RPMI7951 (cell line): ENCODE results near the gene KRT85. TPM values are rescaled to one million over a fixed set of nuclear protein-coding genes. Genes with fewer than 3 reads are reported as not detected.

Experiments used
- DNase-seq: peaks from one replicate; pipeline ENCODE4 v3.0.0-alpha.2; 2012; ENCODE audit warnings: low read depth
- total RNA-seq: library from RNA; depleted of rRNA; stranded (reverse); fragments of >200 nt; shearing (Covaris generic); gene quantifications from 2 replicates; pipeline ENCODE4 v1.2.3, GENCODE V29; 2014

Gene KRT85
- total RNA-seq, 1 experiment from 2014 or later = not detected

DNA sequence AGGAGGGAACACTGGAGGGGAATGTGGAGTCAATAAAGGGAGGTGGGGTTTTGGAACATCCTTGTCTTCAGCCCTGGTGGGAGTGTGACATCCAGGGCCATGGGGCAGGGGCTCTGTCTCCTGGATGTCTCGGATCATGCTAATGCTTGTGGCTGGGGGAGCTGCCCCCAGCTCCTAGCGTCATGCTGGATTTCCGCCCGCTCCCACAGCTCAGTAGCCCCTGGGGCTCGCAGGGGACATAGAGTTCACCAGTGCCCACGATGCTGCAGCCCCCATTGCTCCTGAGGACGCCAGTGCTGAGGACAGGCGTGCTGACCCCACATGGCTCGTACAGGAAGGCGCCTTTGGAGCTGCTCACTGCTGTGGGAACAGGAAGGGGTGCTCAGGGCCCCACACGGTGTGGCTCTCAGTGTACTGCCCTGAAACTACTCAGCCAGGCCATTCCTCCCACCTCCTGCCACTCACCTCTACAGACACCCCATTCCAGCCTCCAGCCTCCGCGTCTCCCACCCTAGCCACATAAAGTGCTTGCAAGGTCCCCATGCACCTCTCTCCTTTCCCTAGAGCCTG, 27.6 kb upstream of the KRT85 start:
- DNase-seq = no peak

DNA sequence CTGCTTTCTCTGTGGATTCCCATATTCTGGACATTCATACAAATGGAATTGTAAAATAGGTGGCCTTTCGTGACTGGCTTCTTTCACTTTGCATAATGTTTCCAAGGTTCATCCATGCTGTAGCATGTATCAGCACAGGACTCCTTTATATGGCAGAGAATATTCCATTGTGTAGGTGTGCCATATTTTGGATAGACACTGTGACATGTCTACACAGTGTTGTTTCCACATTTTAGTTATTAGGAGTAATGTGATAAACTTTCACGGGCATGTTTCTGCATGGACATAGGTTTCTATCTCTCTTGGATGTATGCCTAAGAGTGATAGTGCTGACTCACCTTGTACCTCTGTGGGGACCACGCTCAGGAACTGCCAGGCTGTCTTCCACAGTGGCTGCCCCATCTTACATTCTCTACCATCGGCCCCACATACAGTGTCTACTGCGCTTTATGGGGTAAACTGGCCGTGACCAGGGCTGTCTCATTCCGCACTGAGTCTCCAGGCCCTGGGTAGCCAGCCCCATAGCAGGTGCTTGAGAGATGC, 25.3 kb upstream of the KRT85 start:
- no peak for DNase-seq

DNA sequence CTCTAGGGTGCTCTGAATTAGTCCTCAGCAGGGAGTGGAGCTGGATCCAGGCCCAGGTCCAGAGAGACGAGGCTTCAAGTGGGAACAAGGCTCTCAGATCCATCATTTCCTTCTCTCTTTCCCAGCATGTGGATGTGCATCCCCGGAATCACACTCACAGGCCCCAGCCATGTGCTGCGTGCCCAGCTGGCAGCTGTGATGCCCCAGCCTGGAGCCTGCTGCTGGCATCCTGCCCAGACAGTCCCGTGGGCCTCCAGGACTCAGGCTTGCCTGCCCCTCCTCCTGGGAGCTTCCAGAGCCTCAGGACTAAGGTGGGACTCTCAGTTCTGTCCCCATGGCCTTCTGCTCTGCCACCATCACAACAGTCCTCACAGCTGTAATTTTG, 24.3 kb upstream of the KRT85 start:
- peak; percentile 47 for DNase-seq

DNA sequence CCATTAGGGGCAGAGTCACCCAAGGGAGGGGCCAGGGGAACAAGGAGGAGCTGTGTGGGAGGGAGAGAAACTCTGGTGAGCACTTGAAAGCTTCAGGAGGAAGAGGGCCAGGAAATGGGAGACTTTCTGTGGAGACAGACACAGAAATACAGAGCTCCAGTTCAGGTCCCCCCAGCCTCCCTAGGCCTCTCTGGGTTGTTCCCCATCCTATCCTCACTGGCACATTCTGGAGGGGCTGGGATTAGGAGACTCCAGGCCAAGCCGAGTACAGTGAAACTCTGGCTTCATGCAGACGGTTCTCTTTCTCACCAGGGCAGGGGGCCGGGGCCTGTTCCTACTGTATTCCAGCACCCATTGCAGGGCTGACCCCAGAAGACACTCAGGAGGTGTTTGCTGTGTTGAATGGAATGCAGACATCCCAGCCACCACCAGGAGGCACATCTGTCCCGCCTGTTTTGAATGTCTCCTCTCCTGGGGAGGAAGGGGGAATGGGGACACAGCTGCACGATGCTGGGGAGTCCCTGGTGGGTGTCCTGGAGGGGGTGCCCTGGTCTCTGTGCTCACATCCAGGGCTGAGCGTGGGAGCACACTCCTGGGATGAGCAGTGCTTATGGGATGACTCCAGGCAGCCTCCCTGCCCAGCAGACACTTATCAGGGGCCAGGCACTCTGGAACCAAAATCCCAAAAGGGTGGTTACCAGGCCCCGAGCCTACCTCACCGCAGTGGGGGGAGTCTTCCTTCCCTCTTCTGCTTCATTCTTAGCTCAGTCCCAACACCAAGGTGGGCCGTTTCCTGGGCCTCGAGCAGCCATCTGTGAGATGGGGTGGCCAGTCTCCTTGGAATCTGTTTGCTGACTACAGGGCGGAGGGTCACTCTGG, 23.7 kb upstream of the KRT85 start:
- DNase-seq = peak; percentile 14

DNA sequence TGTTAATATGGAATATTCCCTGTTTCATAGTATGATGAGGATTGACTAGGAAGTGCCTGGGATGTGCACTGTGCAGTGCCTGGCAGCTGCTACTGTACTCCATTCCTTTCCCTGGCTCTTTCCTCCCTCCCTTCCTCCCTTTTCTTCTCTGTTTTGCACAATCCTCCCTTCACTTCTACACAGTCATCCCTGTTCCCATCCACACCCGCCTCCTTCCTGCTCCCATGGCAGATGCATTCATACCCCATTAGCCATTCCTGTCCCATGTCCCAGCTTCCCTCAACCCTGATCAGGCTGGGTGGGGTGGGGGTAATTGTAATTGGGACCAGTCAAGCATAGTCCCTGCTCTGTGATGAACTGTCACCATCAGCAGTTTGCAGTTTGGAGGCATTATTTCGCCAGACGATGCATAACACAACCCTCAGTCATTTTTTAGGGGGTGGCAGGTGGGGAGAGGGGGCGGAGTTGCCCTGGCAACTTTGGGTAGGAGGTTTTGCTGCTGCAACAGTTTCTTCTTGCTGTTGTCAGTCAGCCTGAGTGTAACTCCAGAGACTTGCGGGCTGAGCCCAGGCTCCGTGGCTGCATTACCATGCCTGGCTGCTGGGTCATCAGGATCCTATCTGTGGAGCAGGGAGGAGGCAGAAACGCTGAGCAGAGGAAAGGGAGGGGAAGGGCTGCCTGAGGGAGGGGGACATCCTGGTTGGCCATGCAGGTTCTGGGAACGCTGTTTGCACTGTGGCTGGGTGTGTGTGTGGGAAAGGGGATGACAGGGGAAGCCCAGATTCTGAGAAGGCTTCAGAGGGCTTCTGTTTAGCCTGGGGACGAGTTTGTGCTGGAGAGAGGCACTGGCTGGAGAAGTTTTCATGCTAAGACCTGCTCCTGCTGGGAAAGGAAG, 22.3 kb upstream of the KRT85 start:
- no peak for DNase-seq

DNA sequence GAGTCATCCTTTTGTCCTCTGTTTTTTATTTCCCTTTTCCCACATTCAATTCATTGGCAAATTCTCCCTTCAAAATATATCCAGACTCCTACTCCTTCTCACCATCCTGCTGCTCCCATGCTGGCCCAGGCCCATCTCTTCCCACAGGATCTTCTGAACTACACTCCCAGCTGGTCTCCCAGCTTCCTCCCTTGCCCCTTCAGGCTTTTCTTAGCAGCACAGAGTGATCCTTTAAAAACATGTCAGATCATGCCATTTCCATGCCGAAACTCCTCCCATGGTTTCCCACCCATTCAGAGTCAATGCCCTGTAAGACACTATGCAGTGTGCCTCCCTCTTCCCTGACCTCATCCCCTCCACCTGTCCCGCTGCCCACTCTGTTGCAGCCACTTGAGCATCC, 20.6 kb upstream of the KRT85 start:
- no peak for DNase-seq

DNA sequence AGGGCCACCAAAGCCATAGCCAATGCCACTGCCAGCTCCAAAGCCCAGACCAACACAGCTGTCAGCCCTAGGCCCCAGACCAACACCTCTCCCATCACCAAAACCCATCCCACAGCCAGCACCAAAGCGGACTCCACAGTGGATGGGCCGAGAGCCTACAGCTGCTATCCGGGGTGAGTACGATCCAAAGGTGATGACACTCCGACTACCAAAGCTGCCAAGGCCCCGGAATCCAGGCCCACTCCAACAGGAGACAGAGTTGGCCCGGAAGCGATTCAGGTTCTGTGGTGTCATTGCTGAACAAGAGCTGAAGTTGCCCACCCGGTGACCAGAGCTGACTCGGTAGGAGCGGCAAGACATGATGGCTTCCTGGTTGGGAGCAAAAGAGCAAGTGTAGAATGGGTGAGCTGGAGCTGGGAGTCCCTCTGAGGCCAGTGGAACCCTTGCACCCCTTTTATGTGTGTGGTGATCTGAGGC, 18.0 kb upstream of the KRT85 start, which contains the start of gene KRT84:
TSS of gene KRT84 (minus strand) at position 427 of the 477 bp plus-strand sequence. CDS start at position 360, 67 bp downstream.
- no peak for DNase-seq

DNA sequence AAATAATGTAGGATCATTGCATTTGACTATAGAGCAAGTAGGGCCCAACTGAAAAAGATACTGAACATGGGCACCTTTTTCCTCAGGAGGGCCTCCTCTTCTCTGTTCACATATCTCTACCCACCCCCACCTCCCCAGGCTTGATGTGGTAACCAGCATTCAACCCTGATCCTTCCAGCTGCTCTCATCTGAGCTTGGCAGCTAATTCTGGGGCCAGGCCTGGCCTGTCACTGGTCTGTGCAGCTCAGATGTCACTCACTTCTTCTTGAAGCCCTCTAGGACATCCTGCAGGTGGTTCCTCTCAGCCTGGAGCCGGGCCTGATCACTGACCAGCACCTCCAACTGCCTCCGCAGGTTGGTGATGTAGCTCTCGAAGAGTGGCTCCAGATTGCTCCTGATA, 16.1 kb upstream of the KRT85 start:
- DNase-seq = no peak

DNA sequence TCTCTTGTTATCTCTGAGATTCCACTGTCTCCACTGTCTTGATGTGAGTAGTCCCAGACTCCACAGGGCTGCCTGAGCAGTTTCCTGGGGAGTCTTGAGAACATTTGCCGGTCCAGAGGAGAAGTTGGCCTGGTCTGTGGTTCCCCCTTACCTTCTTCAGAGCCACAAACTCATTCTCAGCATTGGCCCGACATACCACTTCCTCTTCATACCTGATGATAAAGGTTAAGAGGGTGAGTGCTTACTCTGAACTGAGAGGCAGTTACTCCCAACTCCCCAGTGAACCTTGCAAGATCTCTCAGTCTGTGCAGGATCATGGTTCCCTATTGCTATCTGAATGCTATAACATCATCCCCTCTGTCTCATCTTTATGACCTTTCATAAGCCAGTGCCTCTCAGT, 15.6 kb upstream of the KRT85 start:
- DNase-seq = no peak

DNA sequence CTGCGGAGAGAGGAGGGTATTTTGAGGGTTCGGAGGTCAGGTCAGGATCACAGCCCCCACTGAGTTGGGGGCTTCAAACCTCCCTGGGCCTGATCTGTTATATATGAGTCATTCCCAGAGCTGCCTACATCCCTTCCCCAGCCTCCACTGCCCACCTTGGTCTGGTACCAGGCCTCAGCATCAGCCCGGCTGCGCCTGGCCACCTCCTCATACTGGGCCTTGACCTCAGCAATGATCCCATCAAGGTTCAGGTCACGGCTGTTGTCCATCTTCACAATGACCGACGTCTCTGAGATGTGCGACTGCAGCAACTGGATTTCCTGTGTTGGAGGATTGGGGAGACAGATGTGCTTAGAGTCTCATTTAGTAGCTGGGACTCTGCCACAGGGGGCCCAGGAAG, 13.9 kb upstream of the KRT85 start:
- DNase-seq = no peak

DNA sequence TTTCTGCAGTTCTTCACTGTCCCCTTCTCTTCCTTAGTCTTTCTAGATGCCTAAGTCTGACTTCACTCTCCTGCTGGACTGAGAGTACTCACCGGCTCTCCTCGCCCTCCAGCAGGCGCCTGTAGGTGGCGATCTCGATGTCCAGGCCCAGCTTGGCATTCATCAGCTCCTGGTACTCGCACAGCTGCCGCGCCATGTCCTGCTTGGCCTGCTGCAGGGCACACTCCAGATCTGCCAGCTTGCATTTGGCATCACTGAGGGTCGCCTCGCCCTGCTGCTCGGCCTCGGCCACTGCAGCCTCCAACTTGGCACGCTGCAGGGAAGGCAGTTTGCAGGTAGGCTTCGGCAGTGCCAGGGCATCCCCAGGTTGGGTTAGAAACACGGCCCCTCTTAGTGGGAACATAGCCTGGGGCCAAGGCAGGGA, 13.0 kb upstream of the KRT85 start:
- DNase-seq = peak; percentile 31

DNA sequence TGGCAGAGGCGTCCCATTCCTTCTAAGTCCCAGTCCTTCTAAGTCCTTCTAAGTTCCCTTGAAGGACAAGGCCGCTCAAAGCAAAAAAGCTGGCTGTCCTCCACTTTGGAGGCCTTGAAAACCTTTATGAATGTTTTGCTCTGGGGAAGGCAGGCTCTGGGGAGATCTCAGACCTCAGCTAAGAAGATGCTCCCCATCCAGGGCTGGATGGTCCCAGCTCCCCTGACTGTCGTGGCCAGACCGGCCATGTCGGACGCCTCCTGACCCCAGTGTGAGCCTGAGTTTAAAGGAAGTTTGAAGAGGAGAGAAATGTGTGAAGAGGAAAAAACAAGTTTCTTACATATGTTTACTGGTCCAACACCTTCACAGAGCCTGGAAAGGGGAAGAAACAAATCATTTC, 12.3 kb upstream of the KRT85 start:
- DNase-seq = no peak

DNA sequence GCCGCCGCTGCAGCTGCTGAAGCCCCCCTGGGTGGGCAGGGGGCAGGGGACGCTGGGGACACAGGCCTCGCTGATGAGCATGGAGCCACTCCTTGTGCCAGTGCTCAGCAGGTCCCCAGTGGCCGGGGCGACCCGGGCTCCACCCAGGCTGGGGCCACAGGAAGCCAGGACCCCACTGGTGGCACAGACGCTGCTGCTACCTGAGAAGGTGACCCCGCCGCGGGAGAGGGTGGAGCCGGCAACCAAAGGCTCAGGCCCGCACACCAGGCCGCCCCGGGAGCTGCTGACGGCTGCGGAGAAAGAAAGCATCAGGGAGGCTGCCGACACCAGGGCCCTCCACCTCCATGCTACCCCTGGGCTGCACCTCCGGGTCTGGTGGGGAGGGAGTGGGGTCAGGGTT, 10.8 kb upstream of the KRT85 start:
- DNase-seq = no peak

DNA sequence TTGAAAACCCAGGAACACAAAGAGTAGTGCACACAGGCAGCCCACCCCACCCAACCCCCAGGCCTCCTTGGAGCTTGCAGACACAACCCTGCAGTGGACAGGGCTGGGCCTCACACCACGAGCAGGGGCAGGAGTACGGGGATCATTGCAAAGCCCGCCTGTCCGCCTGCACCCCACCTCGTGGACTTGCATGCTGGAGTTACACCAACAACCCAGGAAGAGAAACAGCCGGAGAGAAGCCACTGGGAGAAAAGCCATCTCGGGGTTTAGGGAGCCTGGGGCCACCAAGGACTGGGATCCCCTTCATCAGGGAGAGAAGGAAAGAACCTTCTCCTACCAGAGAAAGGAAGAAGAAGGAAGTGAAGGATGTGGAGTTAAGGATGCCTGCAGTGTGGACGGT, 10.0 kb upstream of the KRT85 start:
- DNase-seq = no peak

DNA sequence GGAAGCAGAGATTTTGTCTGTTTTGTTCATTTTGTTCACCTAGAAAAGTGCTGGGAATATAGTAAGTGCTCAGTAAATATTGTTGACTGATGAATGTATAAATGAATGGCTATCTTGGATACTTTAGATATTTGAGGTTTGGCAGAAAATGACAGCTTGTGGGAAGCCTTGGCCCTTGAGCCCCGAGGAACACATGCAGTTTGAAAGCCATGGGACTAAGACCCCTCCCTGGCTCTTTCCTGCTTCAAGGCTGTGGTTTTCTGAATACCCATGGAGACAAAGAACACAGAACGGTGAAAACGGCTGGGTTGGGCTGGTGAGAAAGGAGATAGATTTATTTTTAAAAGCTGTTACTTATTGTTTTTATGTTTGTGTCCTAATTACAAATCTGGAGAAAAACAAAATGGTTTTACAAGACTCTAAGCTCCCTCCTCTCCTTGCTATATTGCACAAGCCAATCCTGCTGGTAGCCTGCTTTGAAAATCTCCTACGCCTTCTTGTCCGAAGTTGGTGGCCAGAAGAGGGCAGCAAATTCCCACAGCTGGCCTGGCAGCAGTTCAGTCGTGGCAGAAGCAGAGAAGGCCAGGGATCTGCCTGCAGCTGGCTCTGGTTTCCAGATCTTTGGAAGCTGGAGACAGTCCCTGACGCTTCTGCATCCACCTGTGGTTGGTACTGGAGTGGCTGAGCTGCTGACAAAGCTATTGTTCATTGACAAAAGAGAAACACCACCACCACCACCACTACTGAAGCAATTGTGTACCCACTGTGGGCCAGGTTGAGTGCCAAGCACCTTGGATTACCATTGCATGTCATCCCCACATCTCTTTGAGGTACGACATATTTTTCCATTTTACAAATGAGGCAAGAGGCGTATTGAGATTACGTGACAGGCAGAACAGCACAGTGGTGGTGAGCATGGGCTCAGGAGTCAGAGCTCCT, 5.2 kb upstream of the KRT85 start:
- DNase-seq = peak; percentile 67

DNA sequence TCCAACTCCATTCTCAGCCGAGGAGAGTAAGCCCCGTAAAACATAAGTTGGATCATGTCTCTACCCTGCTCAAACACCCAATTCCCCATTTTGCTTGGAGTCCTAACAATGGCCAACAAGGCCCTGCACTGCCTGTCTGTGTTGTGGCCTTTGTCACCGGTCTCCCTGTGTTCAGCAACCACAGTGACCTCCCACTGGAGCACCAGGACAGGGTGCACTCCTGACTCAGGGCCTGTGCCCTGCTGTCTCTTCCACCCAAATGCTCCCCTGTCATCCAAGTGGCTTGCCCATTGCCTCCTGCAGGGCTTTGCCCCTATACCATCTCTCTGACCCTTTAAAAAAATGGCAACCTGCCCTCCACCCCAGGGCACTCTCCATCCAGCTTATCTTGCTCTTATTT, 4.4 kb upstream of the KRT85 start:
- DNase-seq = no peak

DNA sequence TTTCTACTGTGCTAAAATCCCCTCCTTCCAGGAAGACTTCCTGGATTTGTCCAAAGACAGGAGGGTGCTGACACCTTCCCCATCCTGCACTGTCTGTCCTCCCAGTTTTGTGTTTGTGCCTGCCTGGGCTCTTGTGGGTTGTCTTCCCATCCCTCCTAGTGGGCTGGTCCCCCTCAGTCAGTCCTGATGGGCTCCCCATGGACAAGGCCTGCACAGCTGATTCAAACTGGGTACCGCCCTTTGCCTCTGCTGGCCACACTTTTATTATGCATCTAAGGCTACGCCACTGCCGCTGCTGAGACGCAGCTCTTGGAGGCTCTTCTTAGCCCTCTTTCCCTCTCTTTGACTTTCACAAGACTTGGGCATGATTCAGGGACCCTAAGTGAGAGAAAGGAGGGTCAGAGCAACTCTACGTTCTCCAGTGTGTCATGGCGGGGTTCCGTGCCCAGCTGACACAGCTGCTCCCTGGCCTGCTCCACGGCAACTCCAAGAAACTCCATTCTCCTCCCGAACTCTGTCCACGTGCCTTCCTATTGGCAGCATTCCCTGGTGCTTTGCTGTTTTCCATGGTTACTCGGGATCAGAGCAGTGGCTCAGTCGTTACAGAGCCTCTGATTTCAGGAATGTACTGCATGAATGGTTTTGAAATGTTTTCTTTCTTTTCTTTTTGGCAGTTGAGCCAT, 3.8 kb upstream of the KRT85 start:
- peak; percentile 42 for DNase-seq

DNA sequence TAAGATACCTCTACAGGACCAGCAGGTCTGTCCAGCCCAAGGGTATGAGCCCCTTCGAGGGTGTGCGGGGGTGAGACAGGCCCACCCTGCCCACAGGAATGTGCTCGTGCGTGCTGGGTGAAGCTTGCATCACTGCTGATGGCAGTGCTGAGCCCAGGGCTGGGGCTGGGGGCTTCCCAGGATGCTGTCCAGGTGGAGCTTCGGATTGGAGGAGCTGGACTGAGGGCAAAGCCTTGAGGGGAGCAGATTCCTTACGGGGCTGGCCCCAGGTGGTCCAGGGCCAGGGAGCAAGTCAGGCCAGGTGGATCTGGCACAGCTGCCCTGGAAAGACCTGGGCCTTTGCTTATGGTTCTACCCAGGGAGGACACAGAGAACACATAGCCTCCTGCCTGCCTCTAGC, 2.5 kb upstream of the KRT85 start:
- no peak for DNase-seq

DNA sequence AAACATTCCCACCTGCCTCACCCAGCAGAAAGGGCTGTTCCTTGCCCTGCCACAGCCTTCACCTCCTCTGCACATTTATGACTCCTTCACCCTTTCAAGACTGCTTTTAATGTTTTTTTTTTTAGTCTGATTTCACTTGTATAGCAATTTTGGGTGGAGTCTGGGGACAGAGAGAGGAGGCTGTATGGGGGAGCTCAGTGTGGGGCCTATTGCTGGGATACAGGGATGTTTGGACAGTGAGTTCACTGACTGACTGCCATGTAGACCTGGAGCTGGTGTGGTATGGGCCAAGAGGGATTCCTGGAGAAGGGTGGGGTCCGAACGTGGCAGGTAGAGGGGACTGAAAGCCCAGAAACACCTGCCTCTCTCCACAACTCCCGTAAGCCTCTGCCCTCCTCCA, 1.9 kb upstream of the KRT85 start:
- no peak for DNase-seq

DNA sequence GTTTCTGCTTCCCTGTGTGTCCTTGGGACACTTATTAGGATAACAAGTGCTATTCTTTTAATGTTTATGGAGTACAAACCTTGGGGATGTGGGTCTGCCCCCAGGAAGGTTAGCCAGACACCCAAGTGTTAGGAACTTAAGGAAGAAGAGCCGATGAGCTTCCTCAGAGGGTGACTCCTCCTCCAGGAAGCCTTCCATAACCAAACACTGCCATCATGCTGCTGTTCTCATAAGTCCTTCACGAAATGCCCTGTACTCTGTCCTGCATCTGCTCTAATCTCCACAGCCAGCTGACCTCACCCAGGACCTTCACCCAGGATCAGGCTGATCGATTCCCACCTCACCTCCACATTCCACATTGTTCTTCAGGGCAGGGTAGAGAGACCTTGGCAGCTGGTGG, 1.2 kb upstream of the KRT85 start:
- no peak for DNase-seq
